BJ (cell line): Measurements from ENCODE around the gene EPHA4. TPM values are rescaled to one million over a fixed set of nuclear protein-coding genes. Genes with fewer than 3 reads are reported as not detected.
"Not testable (repeated sequence)": the region's sequence is repeated elsewhere in the genome, so short reads cannot be mapped to it uniquely, and the experiment has no call there.

Source experiments
- CTCF ChIA-PET: fragments of 350-600 bp; formaldehyde crosslinking; extraction: SDS; loops from one replicate; lab custom pipeline; 2021; ENCODE audit warnings: antibody characterized with exemption, inconsistent platforms; lab: Yijun Ruan, JAX
- POLR2A ChIA-PET: fragments of 300-600 bp; sonication (Branson Sonifier 250); formaldehyde crosslinking; extraction: SDS; loops from one replicate; lab custom pipeline; 2021; ENCODE audit warnings: antibody characterized with exemption; lab: Charles Lee
- DNase-seq: peaks from one replicate; pipeline ENCODE4 v3.0.0-alpha.2; 2011; ENCODE audit warnings: low read depth
- H3K27me3 ChIP-seq: 2 replicates; pipeline ENCODE4 v1.6.0; 2011; ENCODE audit warnings: low read length; ENCODE audit not compliant: control insufficient read depth, insufficient read depth
- H3K36me3 ChIP-seq: 2 replicates; pipeline ENCODE4 v1.5.1; 2011; ENCODE audit warnings: low read length; ENCODE audit not compliant: control insufficient read depth, insufficient read depth
- H3K4me3 ChIP-seq: 2 replicates; pipeline ENCODE4 v1.5.1; 2011; ENCODE audit warnings: low read depth, mild to moderate bottlenecking, control low read depth, low read length
- polyA plus RNA-seq: library from polyadenylated mRNA; depleted of rRNA; stranded (reverse); fragments of >200 nt; gene quantifications from 2 replicates; pipeline ENCODE4 v1.2.3, GENCODE V29; 2011
- TF ChIP-seq, protein P1 (sequence below): IDR thresholded peaks from 2 replicates; pipeline ENCODE4 v1.5.1; 2011; ENCODE audit warnings: low read depth, mild to moderate bottlenecking, control low read depth, inconsistent platforms, low read length, moderate library complexity; ENCODE audit not compliant: insufficient read depth

Gene EPHA4
- polyA plus RNA-seq, 1 experiment, result 63.2 TPM

GRCh38 chr2:221514305-221515040 lies 57.6 kb downstream of the EPHA4 start:
- H3K4me3 ChIP-seq, result no peak overlapping the region
- no peaks in the 10 kb centered on the region for H3K27me3 ChIP-seq
- TF ChIP-seq, protein P1, sequence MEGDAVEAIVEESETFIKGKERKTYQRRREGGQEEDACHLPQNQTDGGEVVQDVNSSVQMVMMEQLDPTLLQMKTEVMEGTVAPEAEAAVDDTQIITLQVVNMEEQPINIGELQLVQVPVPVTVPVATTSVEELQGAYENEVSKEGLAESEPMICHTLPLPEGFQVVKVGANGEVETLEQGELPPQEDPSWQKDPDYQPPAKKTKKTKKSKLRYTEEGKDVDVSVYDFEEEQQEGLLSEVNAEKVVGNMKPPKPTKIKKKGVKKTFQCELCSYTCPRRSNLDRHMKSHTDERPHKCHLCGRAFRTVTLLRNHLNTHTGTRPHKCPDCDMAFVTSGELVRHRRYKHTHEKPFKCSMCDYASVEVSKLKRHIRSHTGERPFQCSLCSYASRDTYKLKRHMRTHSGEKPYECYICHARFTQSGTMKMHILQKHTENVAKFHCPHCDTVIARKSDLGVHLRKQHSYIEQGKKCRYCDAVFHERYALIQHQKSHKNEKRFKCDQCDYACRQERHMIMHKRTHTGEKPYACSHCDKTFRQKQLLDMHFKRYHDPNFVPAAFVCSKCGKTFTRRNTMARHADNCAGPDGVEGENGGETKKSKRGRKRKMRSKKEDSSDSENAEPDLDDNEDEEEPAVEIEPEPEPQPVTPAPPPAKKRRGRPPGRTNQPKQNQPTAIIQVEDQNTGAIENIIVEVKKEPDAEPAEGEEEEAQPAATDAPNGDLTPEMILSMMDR, result no peak
- POLR2A ChIA-PET, result no interaction called here
- DNase-seq, result no peak
- CTCF ChIA-PET, result no interaction called here
- peaks cover 3% of the 10 kb centered on the region; the same call in 1 of the 2 replicates for H3K36me3 ChIP-seq

DNA sequence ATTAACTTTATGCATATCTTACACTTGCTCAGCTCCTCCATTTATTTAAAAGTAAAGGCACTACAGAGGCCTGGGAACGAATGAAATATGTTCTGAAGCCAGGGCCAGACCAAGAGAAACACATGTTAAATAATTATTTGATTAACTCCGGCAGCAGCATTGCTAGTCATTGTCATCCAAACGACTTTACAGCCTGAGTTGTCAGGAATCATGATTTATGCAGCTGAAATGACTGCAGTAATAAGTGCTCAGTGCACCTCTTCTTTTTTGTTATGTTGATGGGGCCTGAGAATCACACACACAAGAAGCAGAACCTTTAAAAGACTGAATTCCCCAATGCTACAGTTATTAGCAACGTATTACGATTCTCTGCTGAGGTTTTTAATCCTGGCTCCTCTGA lies 58.9 kb downstream of the EPHA4 start:
- peaks cover 3% of the 10 kb centered on the region; the same call in 1 of the 2 replicates for H3K36me3 ChIP-seq
- no peak for DNase-seq
- TF ChIP-seq, protein P1, result no peak
- no peaks in the 10 kb centered on the region for H3K27me3 ChIP-seq
- POLR2A ChIA-PET, result no interaction called here
- H3K4me3 ChIP-seq, result no peak overlapping the region
- CTCF ChIA-PET, result no interaction called here

DNA sequence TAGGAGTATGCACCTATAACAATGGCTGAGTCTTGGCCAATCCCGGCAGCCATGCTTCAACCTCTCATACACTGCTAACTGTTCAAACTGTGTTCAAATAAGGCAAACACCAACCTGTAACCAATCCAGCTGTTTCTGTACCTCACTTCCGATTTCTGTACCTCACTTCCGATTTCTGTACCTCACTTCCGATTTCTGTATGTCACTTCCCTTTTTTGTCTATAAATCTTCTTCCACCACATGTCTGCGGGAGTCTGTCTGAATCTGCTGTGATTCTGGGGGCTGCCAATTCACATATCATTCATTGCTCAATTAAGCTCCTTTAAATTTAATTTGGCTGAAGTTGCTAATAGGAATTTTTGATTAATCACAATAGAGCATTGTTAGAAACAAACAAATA lies 60.8 kb downstream of the EPHA4 start:
- H3K27me3 ChIP-seq, DNase-seq, POLR2A ChIA-PET, H3K36me3 ChIP-seq, CTCF ChIA-PET, H3K4me3 ChIP-seq: not testable (repeated sequence)

GRCh38 chr2:221506469-221506868 lies 65.6 kb downstream of the EPHA4 start:
- no peaks in the 10 kb centered on the region for H3K27me3 ChIP-seq
- ChIA-PET POLR2A (no interaction called here), CTCF (no interaction called here)
- no peaks in the 10 kb centered on the region for H3K36me3 ChIP-seq
- no peak overlapping the region for H3K4me3 ChIP-seq
- DNase-seq, result no peak
- TF ChIP-seq, protein P1, result no peak

DNA sequence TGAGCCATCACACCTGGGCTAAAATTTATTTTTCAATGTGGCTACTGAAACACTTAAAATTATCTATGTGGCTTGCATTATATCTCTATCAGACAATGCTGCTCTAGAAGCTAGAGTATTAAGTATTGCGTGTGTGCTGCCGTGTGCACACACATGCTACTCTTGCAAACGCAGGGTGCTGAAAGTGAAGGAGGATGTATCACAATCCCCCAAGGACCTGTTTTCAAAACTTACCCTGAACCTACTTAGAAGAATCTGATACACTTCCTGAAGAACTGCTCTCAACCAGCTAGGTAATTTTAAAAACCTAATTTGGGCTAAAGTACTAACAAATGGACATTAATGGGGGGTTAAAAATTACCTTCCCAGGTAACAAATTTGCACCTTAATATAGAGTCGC lies 66.5 kb downstream of the EPHA4 start:
- Histone ChIP-seq H3K27me3 (no peaks in the 10 kb centered on the region), H3K4me3 (no peak overlapping the region), H3K36me3 (no peaks in the 10 kb centered on the region)
- ChIA-PET CTCF (no interaction called here), POLR2A (no interaction called here)
- TF ChIP-seq, protein P1, result no peak
- DNase-seq, result no peak

GRCh38 chr2:221504905-221505304 lies 67.2 kb downstream of the EPHA4 start:
- ChIA-PET CTCF (no interaction called here), POLR2A (no interaction called here)
- no peaks in the 10 kb centered on the region for H3K36me3 ChIP-seq
- DNase-seq, result no peak
- no peaks in the 10 kb centered on the region for H3K27me3 ChIP-seq
- TF ChIP-seq, protein P1, result no peak
- no peak overlapping the region for H3K4me3 ChIP-seq
